Measurements from ENCODE around the gene GLOD4. TPM values are rescaled to one million over a fixed set of nuclear protein-coding genes. Genes with fewer than 3 reads are reported as not detected.
"Not testable (repeated sequence)": the region's sequence is repeated elsewhere in the genome, so short reads cannot be mapped to it uniquely, and the experiment has no call there.

GLOD4 gene
- total and polyA plus RNA-seq, 9 donors: 46.8 to 79.4 (median 69.9) TPM

DNA sequence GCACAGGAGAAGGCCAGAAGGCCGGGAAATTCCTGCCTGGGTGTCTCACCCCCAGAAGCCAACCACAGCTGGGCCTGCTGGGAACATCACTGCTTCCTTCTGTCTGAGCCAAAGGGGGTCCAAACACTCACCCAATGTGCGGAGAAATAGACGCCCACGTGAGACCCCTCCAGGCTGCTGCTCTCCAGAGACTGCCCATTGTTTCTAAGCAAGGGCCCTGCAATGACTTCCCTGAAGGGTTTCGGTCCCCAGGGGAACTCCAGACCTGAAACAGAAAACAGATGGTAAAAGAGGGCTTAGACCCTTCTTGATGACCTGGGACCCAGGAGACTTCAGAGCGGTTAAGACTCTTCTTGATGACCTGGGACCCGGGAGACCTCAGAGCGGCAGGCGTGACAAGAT is 41.4 kb upstream of the GLOD4 start:
- WGBS (ENCODE audit: insufficient coverage): 90% methylated on average over 7 of the region's 9 CpGs
- Histone ChIP-seq H3K9me3 (replicated peaks; ENCODE audit: control insufficient read depth, low read depth, low read length) (no peaks in the 10 kb centered on the region), H3K4me3 (ENCODE audit: low read length) (no peak overlapping the region), H3K36me3 (ENCODE audit: control insufficient read depth, insufficient read depth, low read length) (peaks cover 48% of the 10 kb centered on the region), H3K27me3 (ENCODE audit: control insufficient read depth, insufficient read depth, low read length) (no peaks in the 10 kb centered on the region), H3K4me1 (ENCODE audit: control insufficient read depth, insufficient read depth, low read length) (no peaks in the 10 kb centered on the region), H3K27ac (ENCODE audit: low read length) (no peak overlapping the region)
- no peak for DNase-seq

DNA sequence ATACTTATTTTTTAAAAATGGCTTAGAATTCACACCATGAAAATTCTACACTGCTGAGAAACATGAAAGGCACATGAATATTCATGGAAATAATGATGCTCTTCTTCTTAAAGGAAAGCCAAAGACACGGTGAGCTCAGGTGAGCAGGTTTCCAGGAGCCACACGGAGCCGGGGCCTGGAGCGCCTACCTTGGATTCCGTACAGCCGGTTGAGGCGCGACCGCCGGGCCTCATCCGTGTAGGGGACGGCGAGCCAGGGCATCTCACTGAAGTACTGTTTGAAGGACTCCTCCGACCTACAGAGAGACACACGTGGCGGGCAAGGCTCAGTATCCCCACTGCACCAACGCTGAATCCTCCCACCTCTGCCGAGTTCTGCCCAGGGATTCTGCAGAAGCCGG is 37.2 kb upstream of the GLOD4 start:
- peaks cover 62% of the 10 kb centered on the region for H3K36me3 ChIP-seq (ENCODE audit: control insufficient read depth, insufficient read depth, low read length)
- WGBS (ENCODE audit: insufficient coverage): 93% methylated on average over 16 of the region's 19 CpGs
- H3K9me3 ChIP-seq (replicated peaks; ENCODE audit: control insufficient read depth, low read depth, low read length): no peaks in the 10 kb centered on the region
- H3K27me3 ChIP-seq (ENCODE audit: control insufficient read depth, insufficient read depth, low read length): no peaks in the 10 kb centered on the region
- no peak for DNase-seq
- no peak overlapping the region for H3K4me3 ChIP-seq (ENCODE audit: low read length)
- no peaks in the 10 kb centered on the region for H3K4me1 ChIP-seq (ENCODE audit: control insufficient read depth, insufficient read depth, low read length)
- H3K27ac ChIP-seq (ENCODE audit: low read length): no peak overlapping the region

DNA sequence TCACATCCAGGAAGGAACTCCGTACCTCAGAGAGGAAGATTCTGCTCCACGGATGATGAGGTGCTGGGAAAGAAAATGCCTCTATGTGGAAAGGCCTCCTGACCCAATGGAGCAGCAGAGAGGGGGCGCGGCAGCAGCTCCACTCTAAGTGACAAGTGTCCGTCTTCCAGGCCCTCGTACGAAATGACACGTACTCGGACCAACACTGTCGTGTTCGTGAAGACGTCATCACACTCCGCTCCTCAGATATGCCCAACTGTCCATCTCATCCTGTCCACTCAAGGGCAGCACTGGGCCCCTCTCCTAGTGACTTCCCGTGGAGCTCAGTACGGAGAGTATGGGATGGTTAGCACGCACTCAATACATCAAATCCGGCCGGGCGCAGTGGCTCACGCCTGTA is 32.3 kb upstream of the GLOD4 start:
- 87% methylated on average over 19 of the region's 20 CpGs for WGBS (ENCODE audit: insufficient coverage)
- H3K27ac ChIP-seq (ENCODE audit: low read length): no peak overlapping the region
- no peak overlapping the region for H3K4me3 ChIP-seq (ENCODE audit: low read length)
- H3K4me1 ChIP-seq (ENCODE audit: control insufficient read depth, insufficient read depth, low read length): no peaks in the 10 kb centered on the region
- H3K9me3 ChIP-seq (replicated peaks; ENCODE audit: control insufficient read depth, low read depth, low read length): no peaks in the 10 kb centered on the region
- DNase-seq: no peak
- H3K36me3 ChIP-seq (ENCODE audit: control insufficient read depth, insufficient read depth, low read length): peaks cover 57% of the 10 kb centered on the region
- no peaks in the 10 kb centered on the region for H3K27me3 ChIP-seq (ENCODE audit: control insufficient read depth, insufficient read depth, low read length)

DNA sequence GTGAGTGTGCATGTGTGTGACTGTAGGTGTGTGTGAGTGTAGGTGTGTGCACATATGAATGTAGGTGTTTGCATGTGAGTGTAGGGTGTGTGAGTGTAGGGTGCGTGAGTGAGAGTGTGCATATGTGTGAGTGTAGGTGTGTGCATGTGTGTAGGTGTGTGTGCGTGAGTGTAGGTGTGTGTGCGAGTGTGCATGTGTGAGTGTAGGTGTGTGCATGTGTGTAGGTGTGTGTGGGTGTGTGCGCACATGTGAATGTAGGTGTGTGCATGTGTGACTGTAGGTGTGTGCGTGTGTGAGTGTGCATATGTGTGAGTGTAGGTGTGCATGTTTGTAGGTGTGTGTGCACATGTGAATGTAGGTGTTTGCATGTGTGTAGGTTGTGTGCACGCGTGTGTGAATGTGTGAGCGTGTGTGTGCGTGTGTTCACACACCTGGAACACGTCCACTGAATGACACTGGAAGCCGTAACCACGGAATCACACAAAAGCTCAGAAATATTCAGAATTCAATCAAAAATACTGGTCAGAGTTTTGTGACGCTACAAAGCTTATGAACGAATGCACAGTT is 30.6 kb upstream of the GLOD4 start:
- Histone ChIP-seq H3K4me3 (ENCODE audit: low read length) (no peak overlapping the region), H3K9me3 (replicated peaks; ENCODE audit: control insufficient read depth, low read depth, low read length) (no peaks in the 10 kb centered on the region), H3K27ac (ENCODE audit: low read length) (no peak overlapping the region), H3K4me1 (ENCODE audit: control insufficient read depth, insufficient read depth, low read length) (no peaks in the 10 kb centered on the region), H3K27me3 (ENCODE audit: control insufficient read depth, insufficient read depth, low read length) (no peaks in the 10 kb centered on the region), H3K36me3 (ENCODE audit: control insufficient read depth, insufficient read depth, low read length) (peaks cover 49% of the 10 kb centered on the region)
- WGBS (ENCODE audit: insufficient coverage): 89% methylated on average over 10 of the region's 14 CpGs
- DNase-seq: no peak

DNA sequence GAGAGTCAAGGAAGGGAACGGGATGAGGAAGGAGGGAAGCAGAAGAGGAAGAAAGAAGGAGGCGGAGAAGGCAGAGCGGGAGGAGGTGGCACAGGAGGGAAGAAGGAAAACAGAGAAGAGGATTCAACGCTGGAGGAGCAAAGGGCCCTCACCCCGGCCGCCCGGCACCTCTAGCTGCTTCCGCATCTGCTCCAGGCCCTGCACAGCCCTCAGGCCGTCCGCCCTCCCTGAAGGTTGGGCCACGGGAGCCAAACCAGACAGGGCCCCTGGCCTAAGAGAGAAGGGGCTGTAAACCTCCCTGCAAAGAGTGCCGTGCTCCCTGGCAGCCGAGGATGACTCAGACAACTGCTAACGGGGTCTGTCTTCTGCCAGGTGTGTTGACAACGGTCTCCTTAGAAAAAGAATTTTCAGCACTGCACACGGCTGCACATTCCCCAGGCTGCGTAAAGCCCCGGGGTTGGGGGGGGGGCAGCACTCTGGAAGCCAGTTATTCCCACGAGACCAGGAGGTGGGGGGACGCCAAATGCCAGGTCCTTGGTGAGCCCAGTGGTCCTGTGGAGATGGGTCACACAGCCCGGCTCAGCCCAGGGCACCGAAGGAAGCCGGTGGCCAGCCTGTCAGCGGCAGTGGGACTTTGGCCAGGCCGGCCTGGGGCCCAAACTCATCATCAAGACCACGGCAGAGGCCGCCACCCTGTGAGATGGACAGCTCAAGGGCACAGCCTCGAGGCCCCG is 29.1 kb upstream of the GLOD4 start:
- Histone ChIP-seq H3K4me1 (ENCODE audit: control insufficient read depth, insufficient read depth, low read length) (no peaks in the 10 kb centered on the region), H3K27me3 (ENCODE audit: control insufficient read depth, insufficient read depth, low read length) (no peaks in the 10 kb centered on the region), H3K4me3 (ENCODE audit: low read length) (no peak overlapping the region), H3K27ac (ENCODE audit: low read length) (no peak overlapping the region), H3K36me3 (ENCODE audit: control insufficient read depth, insufficient read depth, low read length) (peaks cover 45% of the 10 kb centered on the region), H3K9me3 (replicated peaks; ENCODE audit: control insufficient read depth, low read depth, low read length) (no peaks in the 10 kb centered on the region)
- 63% methylated on average over 28 of the region's 29 CpGs for WGBS (ENCODE audit: insufficient coverage)
- no peak for DNase-seq

DNA sequence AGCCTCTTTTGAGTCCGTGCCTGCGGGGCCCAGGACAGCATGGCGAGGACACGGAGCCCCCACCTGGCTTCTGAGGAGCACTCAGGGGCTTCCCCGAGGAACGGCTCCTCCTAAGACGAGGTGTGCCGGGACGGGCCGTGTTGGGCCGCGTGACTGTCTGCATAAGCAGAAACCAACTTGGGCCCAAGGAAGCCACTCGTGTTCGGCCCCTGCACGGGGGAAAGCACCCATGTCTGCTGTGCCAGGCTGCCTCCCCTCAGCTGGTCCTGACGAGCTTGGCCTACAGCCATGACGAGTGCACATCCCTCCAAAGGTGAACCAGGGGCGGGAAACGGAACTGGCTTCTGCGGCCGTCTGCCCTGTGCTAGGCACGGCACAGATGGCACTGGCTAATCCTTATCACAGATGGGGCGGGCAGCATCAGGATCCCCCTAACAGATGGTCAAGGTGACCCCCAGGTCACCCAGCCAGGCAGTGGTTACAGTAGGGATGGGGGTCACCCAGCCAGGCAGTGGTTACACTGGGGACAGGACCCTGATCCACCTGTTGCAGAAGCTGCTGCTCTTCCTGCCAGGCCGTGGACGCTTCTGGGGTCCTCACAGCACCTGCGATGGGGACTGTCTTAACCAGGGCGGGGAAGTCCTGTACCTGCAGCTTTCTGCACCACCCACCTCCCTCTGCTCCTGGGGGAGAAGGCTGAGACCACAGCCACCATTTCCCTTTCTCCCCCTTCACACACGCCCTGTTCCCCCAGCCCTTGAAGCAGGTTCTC is 25.6 kb upstream of the GLOD4 start:
- Histone ChIP-seq H3K4me3 (ENCODE audit: low read length) (no peak overlapping the region), H3K4me1 (ENCODE audit: control insufficient read depth, insufficient read depth, low read length) (peaks cover 5% of the 10 kb centered on the region), H3K9me3 (replicated peaks; ENCODE audit: control insufficient read depth, low read depth, low read length) (no peaks in the 10 kb centered on the region), H3K36me3 (ENCODE audit: control insufficient read depth, insufficient read depth, low read length) (peaks cover 43% of the 10 kb centered on the region), H3K27me3 (ENCODE audit: control insufficient read depth, insufficient read depth, low read length) (no peaks in the 10 kb centered on the region), H3K27ac (ENCODE audit: low read length) (no peak overlapping the region)
- DNase-seq: no peak
- WGBS (ENCODE audit: insufficient coverage): 85% methylated on average over 28 of the region's 28 CpGs

DNA sequence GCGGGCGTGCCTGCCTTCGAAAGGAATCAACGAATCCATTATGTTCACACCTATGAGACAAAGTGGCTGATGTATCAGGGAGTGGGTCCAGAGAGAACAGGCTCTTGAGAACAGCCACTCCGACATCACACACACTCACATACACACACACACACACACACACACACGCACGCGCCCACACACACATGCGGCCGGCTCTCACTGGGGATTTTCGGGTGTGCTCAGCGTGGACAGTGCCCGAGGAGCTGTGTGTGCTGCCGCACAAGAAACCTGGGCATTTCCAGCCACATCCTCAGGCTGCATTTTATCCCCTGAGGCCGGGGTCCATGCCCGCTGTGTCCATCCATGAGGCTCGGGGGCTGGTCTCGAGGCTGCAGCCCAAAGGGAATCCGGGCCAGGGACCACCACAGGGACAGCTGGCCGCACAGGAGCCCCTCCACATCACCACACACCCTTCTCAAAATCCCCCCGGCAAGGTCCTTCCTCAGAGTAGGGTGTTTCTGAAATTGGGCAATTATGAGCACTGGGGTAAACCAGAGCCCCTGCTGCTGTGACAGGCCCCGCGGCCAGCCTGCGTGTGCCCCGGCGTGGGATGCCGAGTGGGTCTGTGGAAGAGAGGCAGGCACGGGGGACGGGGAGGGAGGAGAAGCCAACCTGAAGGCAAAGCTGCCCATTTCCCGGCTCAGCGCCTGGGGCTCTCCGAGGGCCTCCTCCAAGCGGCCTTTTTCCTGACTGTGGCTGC is 24.9 kb upstream of the GLOD4 start:
- 81% methylated on average over 24 of the region's 33 CpGs for WGBS (ENCODE audit: insufficient coverage)
- Histone ChIP-seq H3K9me3 (replicated peaks; ENCODE audit: control insufficient read depth, low read depth, low read length) (no peaks in the 10 kb centered on the region), H3K27me3 (ENCODE audit: control insufficient read depth, insufficient read depth, low read length) (no peaks in the 10 kb centered on the region), H3K4me3 (ENCODE audit: low read length) (no peak overlapping the region), H3K36me3 (ENCODE audit: control insufficient read depth, insufficient read depth, low read length) (peaks cover 43% of the 10 kb centered on the region), H3K27ac (ENCODE audit: low read length) (no peak overlapping the region), H3K4me1 (ENCODE audit: control insufficient read depth, insufficient read depth, low read length) (peaks cover 5% of the 10 kb centered on the region)
- no peak for DNase-seq

DNA sequence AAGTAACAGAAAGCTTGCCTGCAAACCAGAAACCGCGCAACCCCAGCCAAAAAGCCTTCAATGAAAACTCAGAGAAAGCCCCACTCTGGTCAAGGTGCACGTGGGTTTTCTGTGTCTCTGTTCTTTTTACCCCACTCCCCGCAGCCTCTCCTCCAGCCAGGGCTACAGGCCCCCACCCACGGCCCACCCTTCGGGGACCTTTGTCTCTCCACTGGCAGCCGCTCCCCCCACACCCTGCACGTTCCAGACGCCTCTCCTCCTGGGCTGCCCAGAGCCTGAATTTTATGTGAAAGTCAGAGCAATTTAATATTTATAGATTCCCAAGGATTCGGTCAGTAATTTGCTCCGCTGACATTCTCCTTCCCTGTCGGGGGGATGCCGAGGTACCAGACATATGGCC is 24.3 kb upstream of the GLOD4 start:
- Histone ChIP-seq H3K9me3 (replicated peaks; ENCODE audit: control insufficient read depth, low read depth, low read length) (no peaks in the 10 kb centered on the region), H3K27ac (ENCODE audit: low read length) (no peak overlapping the region), H3K36me3 (ENCODE audit: control insufficient read depth, insufficient read depth, low read length) (peaks cover 44% of the 10 kb centered on the region), H3K4me1 (ENCODE audit: control insufficient read depth, insufficient read depth, low read length) (peaks cover 5% of the 10 kb centered on the region), H3K27me3 (ENCODE audit: control insufficient read depth, insufficient read depth, low read length) (no peaks in the 10 kb centered on the region), H3K4me3 (ENCODE audit: low read length) (no peak overlapping the region)
- no peak for DNase-seq
- 55% methylated on average over 7 of the region's 13 CpGs for WGBS (ENCODE audit: insufficient coverage)

DNA sequence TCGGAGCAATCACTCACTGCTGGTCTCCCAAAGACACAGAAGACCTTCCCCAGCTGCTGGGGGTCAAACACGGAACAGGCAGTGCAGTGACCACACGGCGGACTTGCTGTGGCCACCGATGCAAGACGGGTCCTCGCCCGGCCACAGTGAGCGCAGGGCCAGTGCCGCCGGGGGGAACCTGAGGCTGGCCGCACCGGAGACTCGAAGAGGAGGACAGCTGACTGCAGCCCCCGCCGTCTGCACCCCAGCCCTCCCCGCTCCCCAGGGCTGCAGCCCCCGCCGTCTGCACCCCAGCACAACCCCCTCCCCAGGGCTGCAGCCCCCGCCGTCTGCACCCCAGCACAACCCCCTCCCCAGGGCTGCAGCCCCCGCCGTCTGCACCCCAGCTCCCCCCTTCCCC is 23.8 kb upstream of the GLOD4 start:
- H3K27me3 ChIP-seq (ENCODE audit: control insufficient read depth, insufficient read depth, low read length); H3K4me1 ChIP-seq (ENCODE audit: control insufficient read depth, insufficient read depth, low read length); H3K4me3 ChIP-seq (ENCODE audit: low read length); DNase-seq; H3K9me3 ChIP-seq (replicated peaks; ENCODE audit: control insufficient read depth, low read depth, low read length); H3K27ac ChIP-seq (ENCODE audit: low read length): not testable (repeated sequence)
- WGBS (ENCODE audit: insufficient coverage): 91% methylated on average over 10 of the region's 23 CpGs
- peaks cover 47% of the 10 kb centered on the region for H3K36me3 ChIP-seq (ENCODE audit: control insufficient read depth, insufficient read depth, low read length)
